ENCODE results near the gene DENND1A. TPM values are rescaled to one million over a fixed set of nuclear protein-coding genes. Genes with fewer than 3 reads are reported as not detected.

Gene DENND1A
- polyA plus RNA-seq, 2 of the 4 experiments (the other 2 are of a cell fraction) = 15.1 to 21.9 TPM

DNA sequence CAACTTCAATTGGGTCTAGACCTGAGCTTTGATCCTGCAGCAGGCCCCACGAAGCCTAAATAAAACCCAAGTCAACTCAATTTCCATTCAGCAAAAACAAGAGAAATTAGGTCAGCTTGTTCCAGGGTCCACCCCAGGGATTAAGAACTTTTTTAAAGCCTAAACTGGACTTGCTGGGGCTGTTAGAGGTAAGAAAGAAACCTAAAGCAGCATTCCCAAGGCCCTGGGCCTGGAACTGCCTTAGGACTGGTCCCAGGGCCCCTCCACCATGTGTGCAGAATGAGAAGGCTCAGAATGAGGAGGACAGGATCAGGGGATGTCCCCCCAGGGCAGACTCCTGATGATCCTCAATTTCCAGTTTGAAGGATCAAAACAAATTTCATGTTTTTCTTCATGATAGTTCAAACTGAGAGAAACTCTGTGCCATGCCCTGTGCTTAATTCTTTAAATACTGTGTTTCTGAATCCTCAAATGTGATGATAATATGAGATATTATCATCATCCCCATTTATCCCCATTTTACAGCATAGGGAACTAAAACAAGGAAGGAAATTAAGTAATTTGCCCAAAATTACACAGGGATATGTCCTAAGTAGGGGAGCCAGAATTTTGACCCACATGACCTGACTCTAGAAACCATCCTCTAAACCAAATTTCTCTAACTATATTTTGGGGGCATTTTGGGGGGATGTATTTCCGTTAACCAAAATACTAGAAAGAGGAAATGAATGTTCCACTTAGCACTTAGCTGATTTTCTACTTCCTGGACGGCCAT is 64.5 kb downstream of the DENND1A start:
- H3K9me3 ChIP-seq = no peaks in the 10 kb centered on the region
- H3K4me1 ChIP-seq = no peaks in the 10 kb centered on the region
- no peak overlapping the region for H3K4me3 ChIP-seq
- H3K27ac ChIP-seq = no peak overlapping the region
- TF ChIP-seq NPAS2 (CRISPR knock-in tag; IDR thresholded peaks at IDR 0.05; ENCODE audit: borderline replicate concordance) (no peak), RARB (CRISPR knock-in tag; IDR thresholded peaks at IDR 0.05) (no peak), RFX5 (IDR thresholded peaks at IDR 0.05) (no peak), GATA3 (IDR thresholded peaks at IDR 0.05; ENCODE audit: borderline replicate concordance) (no peak), MAZ (IDR thresholded peaks at IDR 0.05; ENCODE audit: borderline replicate concordance, low read depth, low read length) (no peak), ZC3H11A (IDR thresholded peaks at IDR 0.05) (no peak), HEYL (CRISPR knock-in tag; IDR thresholded peaks at IDR 0.05) (no peak), JUN (IDR thresholded peaks at IDR 0.05) (no peak)
- TF ChIP-seq, protein P1, sequence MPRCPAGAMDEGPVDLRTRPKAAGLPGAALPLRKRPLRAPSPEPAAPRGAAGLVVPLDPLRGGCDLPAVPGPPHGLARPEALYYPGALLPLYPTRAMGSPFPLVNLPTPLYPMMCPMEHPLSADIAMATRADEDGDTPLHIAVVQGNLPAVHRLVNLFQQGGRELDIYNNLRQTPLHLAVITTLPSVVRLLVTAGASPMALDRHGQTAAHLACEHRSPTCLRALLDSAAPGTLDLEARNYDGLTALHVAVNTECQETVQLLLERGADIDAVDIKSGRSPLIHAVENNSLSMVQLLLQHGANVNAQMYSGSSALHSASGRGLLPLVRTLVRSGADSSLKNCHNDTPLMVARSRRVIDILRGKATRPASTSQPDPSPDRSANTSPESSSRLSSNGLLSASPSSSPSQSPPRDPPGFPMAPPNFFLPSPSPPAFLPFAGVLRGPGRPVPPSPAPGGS (IDR thresholded peaks at IDR 0.05) = no peak
- TF ChIP-seq, protein P2, sequence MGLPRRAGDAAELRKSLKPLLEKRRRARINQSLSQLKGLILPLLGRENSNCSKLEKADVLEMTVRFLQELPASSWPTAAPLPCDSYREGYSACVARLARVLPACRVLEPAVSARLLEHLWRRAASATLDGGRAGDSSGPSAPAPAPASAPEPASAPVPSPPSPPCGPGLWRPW (IDR thresholded peaks at IDR 0.05) = no peak
- H3K4me2 ChIP-seq = no peak overlapping the region
- DNase-seq (ENCODE audit: low read depth in 1 of 2, low spot score in 1 of 2) = no peak
- ChIA-PET POLR2A (no interaction called here), CTCF (no interaction called here)
- ATAC-seq = no peak
- WGBS (ENCODE audit: missing lambda C conversion rate) = 95% methylated on average over 3 of the region's 3 CpGs
- no peak for FAIRE-seq

DNA sequence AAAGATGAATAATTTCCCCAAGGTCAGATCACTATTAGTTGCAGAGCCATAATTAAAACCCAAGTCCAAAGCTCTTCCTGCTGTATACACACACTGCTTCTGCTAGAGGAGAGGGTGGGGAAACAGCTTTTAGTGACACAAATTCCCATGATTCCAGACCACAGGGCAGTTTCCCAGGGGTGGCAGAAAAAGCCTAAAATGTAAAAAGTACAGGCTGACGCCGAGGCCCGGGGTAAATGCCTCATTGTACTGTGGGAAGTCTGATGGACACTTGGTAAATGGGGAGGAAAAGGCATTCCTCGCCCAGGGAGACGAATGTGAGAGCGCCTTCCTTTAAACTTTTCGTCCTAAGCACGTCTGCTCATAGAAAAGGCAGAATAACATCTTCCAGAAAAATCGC is 65.7 kb downstream of the DENND1A start:
- no peak for TF ChIP-seq TP53 (CRISPR knock-in tag; IDR thresholded peaks at IDR 0.05)
- TF ChIP-seq, protein P3, sequence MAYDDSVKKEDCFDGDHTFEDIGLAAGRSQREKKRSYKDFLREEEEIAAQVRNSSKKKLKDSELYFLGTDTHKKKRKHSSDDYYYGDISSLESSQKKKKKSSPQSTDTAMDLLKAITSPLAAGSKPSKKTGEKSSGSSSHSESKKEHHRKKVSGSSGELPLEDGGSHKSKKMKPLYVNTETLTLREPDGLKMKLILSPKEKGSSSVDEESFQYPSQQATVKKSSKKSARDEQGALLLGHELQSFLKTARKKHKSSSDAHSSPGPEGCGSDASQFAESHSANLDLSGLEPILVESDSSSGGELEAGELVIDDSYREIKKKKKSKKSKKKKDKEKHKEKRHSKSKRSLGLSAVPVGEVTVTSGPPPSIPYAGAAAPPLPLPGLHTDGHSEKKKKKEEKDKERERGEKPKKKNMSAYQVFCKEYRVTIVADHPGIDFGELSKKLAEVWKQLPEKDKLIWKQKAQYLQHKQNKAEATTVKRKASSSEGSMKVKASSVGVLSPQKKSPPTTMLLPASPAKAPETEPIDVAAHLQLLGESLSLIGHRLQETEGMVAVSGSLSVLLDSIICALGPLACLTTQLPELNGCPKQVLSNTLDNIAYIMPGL (CRISPR knock-in tag; IDR thresholded peaks at IDR 0.05; ENCODE audit: borderline replicate concordance) = no peak
- TF ChIP-seq HDAC2 (IDR thresholded peaks at IDR 0.05) = no peak
- TF ChIP-seq GATA3 (IDR thresholded peaks at IDR 0.05; ENCODE audit: borderline replicate concordance) = no peak
- TF ChIP-seq BHLHE40 (IDR thresholded peaks at IDR 0.05; ENCODE audit: low read depth, low read length) = no peak
- POLR2A ChIA-PET = no interaction called here
- WGBS (ENCODE audit: missing lambda C conversion rate) = 94% methylated on average over 9 of the region's 9 CpGs
- Histone ChIP-seq H3K4me2 (no peak overlapping the region), H3K9me3 (no peaks in the 10 kb centered on the region), H3K4me3 (no peak overlapping the region), H3K4me1 (no peaks in the 10 kb centered on the region), H3K27ac (no peak overlapping the region)
- DNase-seq (ENCODE audit: low read depth in 1 of 2, low spot score in 1 of 2) = no peak
- ATAC-seq = no peak
- no peak for FAIRE-seq
- CTCF ChIA-PET = interaction anchor here (0.8 to 1.0 kb wide), 2 partner anchors 21 to 176 kb away, joined by 3 to 4 read pairs; no protein-coding TSS in a partner anchor

DNA sequence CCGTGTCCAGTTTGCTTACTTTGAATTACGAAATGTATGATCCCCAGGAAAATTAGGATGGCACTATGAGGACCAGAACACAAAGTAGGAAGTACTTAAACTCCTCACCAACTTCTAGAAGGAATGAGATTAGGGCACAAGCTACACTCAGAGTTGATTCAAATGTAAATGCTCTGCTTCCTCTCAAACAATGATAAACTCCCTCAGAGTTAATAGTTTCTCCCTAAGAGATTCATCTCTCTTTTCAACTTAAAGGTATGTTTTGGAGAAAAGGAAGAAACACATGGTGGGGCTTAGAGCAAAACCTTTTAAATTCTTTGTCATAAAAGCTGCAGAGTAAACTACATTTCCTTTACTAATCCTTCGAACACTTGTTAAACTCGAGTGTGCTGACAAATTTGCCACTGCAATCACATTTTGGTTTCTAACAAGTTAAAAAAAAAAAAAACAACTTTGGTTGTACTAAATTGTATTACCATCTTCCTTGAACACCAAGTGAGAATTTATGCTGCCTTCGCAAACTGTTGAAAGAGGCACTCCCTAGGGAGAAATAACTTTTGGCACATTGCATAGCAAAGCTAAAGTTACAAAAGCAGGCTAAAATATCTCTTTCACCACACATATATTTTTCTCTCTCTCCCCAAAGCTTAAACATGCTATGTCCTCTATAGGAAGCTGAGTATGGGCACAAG is 66.6 kb downstream of the DENND1A start:
- Histone ChIP-seq H3K27ac (no peak overlapping the region), H3K4me2 (no peak overlapping the region), H3K4me3 (no peak overlapping the region), H3K4me1 (no peaks in the 10 kb centered on the region), H3K9me3 (no peaks in the 10 kb centered on the region)
- DNase-seq (ENCODE audit: low read depth in 1 of 2, low spot score in 1 of 2) (no peak), ATAC-seq (no peak), FAIRE-seq (no peak)
- 87% methylated on average over 5 of the region's 5 CpGs for WGBS (ENCODE audit: missing lambda C conversion rate)
- TF ChIP-seq ZNF302 (CRISPR knock-in tag; IDR thresholded peaks at IDR 0.05) = no peak
- TF ChIP-seq ZFP36 (IDR thresholded peaks at IDR 0.05; ENCODE audit: borderline replicate concordance, partially characterized antibody) = no peak
- TF ChIP-seq KDM5A (IDR thresholded peaks at IDR 0.05) = no peak
- no peak for TF ChIP-seq FOXS1 (CRISPR knock-in tag; IDR thresholded peaks at IDR 0.05)
- no peak for TF ChIP-seq CBX2 (IDR thresholded peaks at IDR 0.05; ENCODE audit: borderline replicate concordance, low read depth)
- TF ChIP-seq CHD2 (IDR thresholded peaks at IDR 0.05; ENCODE audit: low read length, partially characterized antibody) = no peak
- no peak for TF ChIP-seq MYC (IDR thresholded peaks at IDR 0.05; ENCODE audit: borderline replicate concordance, low read length)
- TF ChIP-seq, protein P4, sequence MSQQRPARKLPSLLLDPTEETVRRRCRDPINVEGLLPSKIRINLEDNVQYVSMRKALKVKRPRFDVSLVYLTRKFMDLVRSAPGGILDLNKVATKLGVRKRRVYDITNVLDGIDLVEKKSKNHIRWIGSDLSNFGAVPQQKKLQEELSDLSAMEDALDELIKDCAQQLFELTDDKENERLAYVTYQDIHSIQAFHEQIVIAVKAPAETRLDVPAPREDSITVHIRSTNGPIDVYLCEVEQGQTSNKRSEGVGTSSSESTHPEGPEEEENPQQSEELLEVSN (IDR thresholded peaks at IDR 0.05; ENCODE audit: borderline replicate concordance, low read depth) = no peak
- TF ChIP-seq MAFK (IDR thresholded peaks at IDR 0.05; ENCODE audit: partially characterized antibody) = no peak
- TF ChIP-seq FOSL2 (IDR thresholded peaks at IDR 0.05) = no peak
- no peak for TF ChIP-seq FOSL2 (CRISPR knock-in tag; IDR thresholded peaks at IDR 0.05)
- no peak for TF ChIP-seq TP53 (CRISPR knock-in tag; IDR thresholded peaks at IDR 0.05)
- no peak for TF ChIP-seq EHMT2 (IDR thresholded peaks at IDR 0.05; ENCODE audit: low read depth)
- TF ChIP-seq ZC3H11A (IDR thresholded peaks at IDR 0.05) = no peak
- no peak for TF ChIP-seq ZSCAN20 (CRISPR knock-in tag; IDR thresholded peaks at IDR 0.05)
- no peak for TF ChIP-seq MAZ (IDR thresholded peaks at IDR 0.05; ENCODE audit: borderline replicate concordance, low read depth, low read length)
- TF ChIP-seq CHD4 (IDR thresholded peaks at IDR 0.05; ENCODE audit: borderline replicate concordance) = no peak
- TF ChIP-seq POLR2A (IDR thresholded peaks at IDR 0.05; ENCODE audit: low read length) = no peak
- no peak for TF ChIP-seq RNF2 (IDR thresholded peaks at IDR 0.05; ENCODE audit: borderline replicate concordance, low read depth)
- no peak for TF ChIP-seq HOXB5 (CRISPR knock-in tag; IDR thresholded peaks at IDR 0.05)
- ChIA-PET CTCF (interaction anchor here (0.8 to 1.0 kb wide), 2 partner anchors 20 to 177 kb away, joined by 3 to 4 read pairs; no protein-coding TSS in a partner anchor), POLR2A (no interaction called here)
